RPMI8226 (cell line): ENCODE results near the gene ITGA1.

ENCODE experiments used
- DNase-seq: peaks from one replicate; pipeline ENCODE4 v3.0.0-alpha.2; 2015

The ITGA1 gene

GRCh38 chr5:53006911-53007890, 219.5 kb downstream of the ITGA1 start:
- DNase-seq = no peak

GRCh38 chr5:53008751-53009150, 221.0 kb downstream of the ITGA1 start:
- no peak for DNase-seq
